PC-9 (cell line): ENCODE measurements around the gene ATP12A. TPM values are rescaled to one million over a fixed set of nuclear protein-coding genes. Genes with fewer than 3 reads are reported as not detected.

Experiments
- BruUV-seq: library from RNA; stranded (reverse); fragments of 400-500 nt; replicated peaks from 2 replicates; lab custom pipeline; 2021; lab: Mats Ljungman, UMichigan
- CTCF ChIA-PET: fragments of 300-600 bp; sonication (Branson Sonifier 250); formaldehyde crosslinking; loops from one replicate; lab custom pipeline; 2022; ENCODE audit warnings: antibody characterized with exemption; lab: Charles Lee
- POLR2A ChIA-PET: fragments of 300-600 bp; sonication (Branson Sonifier 250); formaldehyde crosslinking; loops from one replicate; lab custom pipeline; 2022; ENCODE audit warnings: antibody characterized with exemption; ENCODE audit not compliant: unreplicated experiment; lab: Charles Lee
- DNase-seq, 2 experiments: peaks; one replicate each; pipeline versions ENCODE4 v3.0.0 to v3.0.0-alpha.2; 2015 to 2022; ENCODE audit warnings: mixed read lengths in 1 of 2
- H2AFZ ChIP-seq: fragments of 200-600 bp; sonication (generic); 2 replicates; pipeline ENCODE4 v1.8.1; 2017; ENCODE audit warnings: antibody characterized with exemption
- H3F3A ChIP-seq: fragments of 200-600 bp; sonication (generic); 2 replicates; pipeline ENCODE4 v1.8.1; 2017; ENCODE audit warnings: antibody characterized with exemption, mild to moderate bottlenecking, low read depth; ENCODE audit not compliant: insufficient read depth
- H3K27ac ChIP-seq: fragments of 200-600 bp; sonication (generic); 2 replicates; pipeline ENCODE4 v1.6.1; 2016; ENCODE audit warnings: mixed run types
- H3K27me3 ChIP-seq: fragments of 200-600 bp; sonication (generic); 2 replicates; pipeline ENCODE4 v1.6.1; 2016; ENCODE audit warnings: low read depth, mixed run types; ENCODE audit not compliant: insufficient read depth
- H3K36me3 ChIP-seq: fragments of 200-600 bp; sonication (generic); 2 replicates; pipeline ENCODE4 v1.6.1; 2016; ENCODE audit warnings: low read depth, mixed run types
- H3K4me1 ChIP-seq: fragments of 200-600 bp; sonication (generic); replicated peaks from 2 replicates; pipeline ENCODE4 v1.6.1; 2016; ENCODE audit warnings: mixed run types; ENCODE audit not compliant: insufficient read depth
- H3K4me2 ChIP-seq: fragments of 200-600 bp; sonication (generic); 2 replicates; pipeline ENCODE4 v1.6.1; 2017; ENCODE audit warnings: mixed run types
- H3K4me3 ChIP-seq: fragments of 200-600 bp; sonication (generic); 2 replicates; pipeline ENCODE4 v1.6.1; 2016; ENCODE audit warnings: mixed run types
- H3K79me2 ChIP-seq: fragments of 200-600 bp; sonication (generic); 2 replicates; pipeline ENCODE4 v1.6.1; 2017; ENCODE audit warnings: low read depth, mixed run types
- H3K9me2 ChIP-seq: fragments of 200-600 bp; sonication (generic); 2 replicates; pipeline ENCODE4 v1.8.1; 2017; ENCODE audit warnings: mild to moderate bottlenecking; ENCODE audit not compliant: insufficient read depth
- H3K9me3 ChIP-seq: fragments of 200-600 bp; sonication (generic); 2 replicates; pipeline ENCODE4 v1.8.1; 2016; ENCODE audit warnings: low read depth; ENCODE audit not compliant: insufficient read depth
- H4K20me1 ChIP-seq: fragments of 200-600 bp; sonication (generic); 2 replicates; pipeline ENCODE4 v1.8.1; 2017; ENCODE audit not compliant: insufficient read depth
- EZH2 ChIP-seq: fragments of 200-600 bp; sonication (generic); IDR thresholded peaks from 2 replicates; pipeline ENCODE4 v1.8.0; 2017; ENCODE audit warnings: antibody characterized with exemption, low read depth
- intact Hi-C: fragments of 100-400 bp; cut with micrococcal nuclease; formaldehyde crosslinking; loops from one replicate; pipeline ENCODE4 v1.10.0; 2022; ENCODE audit not compliant: unreplicated experiment
- total RNA-seq: library from RNA; stranded (reverse); gene quantifications from 2 replicates; pipeline ENCODE4 v1.2.3, GENCODE V29; 2021
- TF ChIP-seq, protein P1 (sequence below): fragments of 200-600 bp; sonication (generic); conservative IDR thresholded peaks from 2 replicates; pipeline ENCODE4 v1.6.1; 2017; ENCODE audit warnings: mixed run types, antibody characterized with exemption, mild to moderate bottlenecking, moderate library complexity

ATP12A gene
- total RNA-seq, 1 experiment from 2014 or later, result 0.09 TPM

DNA sequence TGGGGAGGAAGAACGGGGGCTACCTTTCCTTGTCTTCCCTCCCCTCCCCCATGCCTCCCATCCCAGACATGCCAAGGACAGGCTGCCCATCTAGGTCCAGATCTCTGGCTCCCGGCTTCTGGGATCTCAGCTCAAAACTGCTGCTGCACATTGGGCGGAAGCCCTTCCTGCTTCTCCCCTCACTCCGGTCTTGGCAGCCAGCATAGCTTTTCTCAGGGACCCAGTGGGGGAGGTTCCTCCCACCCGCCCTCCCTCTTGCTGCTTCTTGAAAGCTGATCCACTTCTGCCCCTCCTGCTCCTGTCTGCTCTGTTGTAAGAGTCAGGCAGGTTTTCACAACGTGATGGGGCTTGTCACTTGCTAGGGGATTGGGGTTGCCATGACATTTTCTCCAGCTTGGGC is 62.1 kb downstream of the ATP12A start:
- Histone ChIP-seq H3F3A (no peaks in the 10 kb centered on the region), H3K9me3 (no peaks in the 10 kb centered on the region), H3K27ac (no peak overlapping the region), H3K36me3 (no peaks in the 10 kb centered on the region), H3K9me2 (no peaks in the 10 kb centered on the region), H3K27me3 (0 out of 2 replicates have a peak, but pooled peaks cover 10% of the 10 kb centered on the region), H4K20me1 (no peaks in the 10 kb centered on the region), H3K4me3 (no peak overlapping the region), H3K79me2 (no peaks in the 10 kb centered on the region), H2AFZ (no peak overlapping the region), H3K4me2 (no peak overlapping the region), H3K4me1 (no peaks in the 10 kb centered on the region)
- ChIA-PET POLR2A (no interaction called here), CTCF (no interaction called here)
- TF ChIP-seq, protein P1, sequence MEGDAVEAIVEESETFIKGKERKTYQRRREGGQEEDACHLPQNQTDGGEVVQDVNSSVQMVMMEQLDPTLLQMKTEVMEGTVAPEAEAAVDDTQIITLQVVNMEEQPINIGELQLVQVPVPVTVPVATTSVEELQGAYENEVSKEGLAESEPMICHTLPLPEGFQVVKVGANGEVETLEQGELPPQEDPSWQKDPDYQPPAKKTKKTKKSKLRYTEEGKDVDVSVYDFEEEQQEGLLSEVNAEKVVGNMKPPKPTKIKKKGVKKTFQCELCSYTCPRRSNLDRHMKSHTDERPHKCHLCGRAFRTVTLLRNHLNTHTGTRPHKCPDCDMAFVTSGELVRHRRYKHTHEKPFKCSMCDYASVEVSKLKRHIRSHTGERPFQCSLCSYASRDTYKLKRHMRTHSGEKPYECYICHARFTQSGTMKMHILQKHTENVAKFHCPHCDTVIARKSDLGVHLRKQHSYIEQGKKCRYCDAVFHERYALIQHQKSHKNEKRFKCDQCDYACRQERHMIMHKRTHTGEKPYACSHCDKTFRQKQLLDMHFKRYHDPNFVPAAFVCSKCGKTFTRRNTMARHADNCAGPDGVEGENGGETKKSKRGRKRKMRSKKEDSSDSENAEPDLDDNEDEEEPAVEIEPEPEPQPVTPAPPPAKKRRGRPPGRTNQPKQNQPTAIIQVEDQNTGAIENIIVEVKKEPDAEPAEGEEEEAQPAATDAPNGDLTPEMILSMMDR, result no peak
- TF ChIP-seq EZH2, result no peak
- DNase-seq, result no peak
- no TSS peak for BruUV-seq
- intact Hi-C loops, result no loop called here

DNA sequence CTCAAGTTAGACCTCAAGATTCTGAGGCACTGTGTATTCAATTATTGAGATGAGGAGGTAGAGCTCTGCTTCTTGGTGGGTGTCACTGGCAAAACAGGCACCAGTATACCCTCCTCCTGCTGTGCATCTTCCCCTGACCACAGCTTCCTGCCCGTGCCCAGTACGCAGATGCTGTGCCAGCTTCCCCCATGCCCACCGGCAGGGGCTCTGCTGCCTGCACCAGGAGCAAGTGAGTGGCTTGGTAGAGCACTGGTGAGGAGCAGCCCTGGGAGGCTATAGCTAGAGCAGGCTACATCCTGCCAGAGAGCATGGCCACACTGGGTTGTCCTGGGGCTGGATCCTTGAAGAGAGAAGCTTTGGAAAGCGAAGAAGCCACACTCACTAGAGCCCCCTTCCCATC is 62.8 kb downstream of the ATP12A start:
- no TSS peak for BruUV-seq
- no peak for DNase-seq
- ChIA-PET CTCF (no interaction called here), POLR2A (no interaction called here)
- H3K79me2 ChIP-seq, result no peaks in the 10 kb centered on the region
- no peaks in the 10 kb centered on the region for H4K20me1 ChIP-seq
- no peaks in the 10 kb centered on the region for H3K9me2 ChIP-seq
- intact Hi-C loops, result no loop called here
- TF ChIP-seq EZH2, result no peak
- no peak overlapping the region for H2AFZ ChIP-seq
- H3K27ac ChIP-seq, result no peak overlapping the region
- no peak overlapping the region for H3K4me3 ChIP-seq
- H3K4me2 ChIP-seq, result no peak overlapping the region
- H3K27me3 ChIP-seq, result 0 out of 2 replicates have a peak, but pooled peaks cover 10% of the 10 kb centered on the region
- no peaks in the 10 kb centered on the region for H3K4me1 ChIP-seq
- no peaks in the 10 kb centered on the region for H3F3A ChIP-seq
- no peaks in the 10 kb centered on the region for H3K9me3 ChIP-seq
- H3K36me3 ChIP-seq, result no peaks in the 10 kb centered on the region

DNA sequence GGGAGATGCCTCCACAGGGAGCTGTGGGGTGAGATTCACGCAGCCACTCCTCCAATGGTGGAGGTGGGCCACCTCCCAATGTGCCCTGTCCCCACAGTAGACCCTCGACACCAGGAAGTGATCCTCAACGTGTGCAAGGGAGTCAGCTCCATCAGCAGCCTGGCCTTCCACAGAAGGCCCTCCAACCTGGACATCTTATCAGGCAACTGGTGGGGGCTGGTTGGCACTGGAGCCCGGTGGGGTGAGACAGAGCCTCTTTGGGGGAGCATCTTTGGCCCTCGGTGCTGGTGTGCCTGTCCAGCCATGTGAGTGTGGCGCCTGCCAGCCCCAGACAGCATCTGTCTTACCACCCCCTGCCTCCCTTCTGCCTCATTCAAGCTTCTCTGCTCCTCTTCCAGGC is 64.0 kb downstream of the ATP12A start:
- intact Hi-C loops, result no loop called here
- Histone ChIP-seq H2AFZ (no peak overlapping the region), H3K27me3 (0 out of 2 replicates have a peak, but pooled peaks cover 10% of the 10 kb centered on the region), H3K9me3 (no peaks in the 10 kb centered on the region), H3F3A (no peaks in the 10 kb centered on the region), H3K4me1 (no peaks in the 10 kb centered on the region), H3K4me3 (no peak overlapping the region), H3K27ac (no peak overlapping the region), H3K36me3 (no peaks in the 10 kb centered on the region), H3K79me2 (no peaks in the 10 kb centered on the region), H4K20me1 (no peaks in the 10 kb centered on the region), H3K9me2 (no peaks in the 10 kb centered on the region), H3K4me2 (no peak overlapping the region)
- no peak for TF ChIP-seq EZH2
- TF ChIP-seq, protein P1, result no peak
- ChIA-PET POLR2A (no interaction called here), CTCF (no interaction called here)
- no peak for DNase-seq
- no TSS peak for BruUV-seq

DNA sequence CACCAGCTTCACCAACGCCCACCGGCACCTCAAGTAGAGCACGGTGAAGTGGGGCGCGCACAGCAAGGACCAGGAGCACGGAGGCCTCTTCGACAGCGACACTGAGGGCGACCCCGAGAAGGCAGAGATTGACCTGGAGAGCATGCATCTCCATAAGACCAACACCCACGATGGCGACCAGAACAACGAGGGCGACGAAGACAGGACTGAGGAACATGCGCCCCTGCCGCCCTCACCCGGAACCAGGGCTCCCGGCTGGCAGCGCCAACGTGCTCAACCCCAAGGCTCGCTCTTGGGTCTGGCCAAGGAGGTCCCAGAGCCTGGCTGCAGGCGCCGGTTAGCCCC is 65.3 kb downstream of the ATP12A start:
- H3K27me3 ChIP-seq, result 0 out of 2 replicates have a peak, but pooled peaks cover 10% of the 10 kb centered on the region
- H3K9me2 ChIP-seq, result no peaks in the 10 kb centered on the region
- H3F3A ChIP-seq, result no peaks in the 10 kb centered on the region
- no peak for TF ChIP-seq EZH2
- H3K27ac ChIP-seq, result no peak overlapping the region
- no peaks in the 10 kb centered on the region for H3K4me1 ChIP-seq
- H3K4me3 ChIP-seq, result no peak overlapping the region
- no peaks in the 10 kb centered on the region for H3K36me3 ChIP-seq
- no peak overlapping the region for H3K4me2 ChIP-seq
- no peaks in the 10 kb centered on the region for H4K20me1 ChIP-seq
- BruUV-seq, result no TSS peak
- ChIA-PET POLR2A (no interaction called here), CTCF (no interaction called here)
- no peaks in the 10 kb centered on the region for H3K9me3 ChIP-seq
- H3K79me2 ChIP-seq, result no peaks in the 10 kb centered on the region
- H2AFZ ChIP-seq, result no peak overlapping the region
- intact Hi-C loops, result no loop called here
- DNase-seq, result no peak
